Body of pancreas (tissue), 4 donors: ENCODE results near the gene CXorf65.

ENCODE experiments used
- POLR2A ChIP-seq, 3 donors: fragments of 450-650 bp; IDR thresholded peaks; one replicate each; pipeline ENCODE4 v1.6.1; 2016; ENCODE audit warnings: antibody characterized with exemption in 3 of 3, mild to moderate bottlenecking in 2 of 3
- TF ChIP-seq, protein P1 (sequence below), 7 experiments: fragments of 450-650 bp in 4 of 7; fragments of 200-600 bp in 3 of 7; sonication (generic) in 3 of 7; IDR thresholded peaks; one replicate each; pipeline ENCODE4 v1.5.1; 2016 to 2019; ENCODE audit warnings: antibody characterized with exemption in 7 of 7

DNA sequence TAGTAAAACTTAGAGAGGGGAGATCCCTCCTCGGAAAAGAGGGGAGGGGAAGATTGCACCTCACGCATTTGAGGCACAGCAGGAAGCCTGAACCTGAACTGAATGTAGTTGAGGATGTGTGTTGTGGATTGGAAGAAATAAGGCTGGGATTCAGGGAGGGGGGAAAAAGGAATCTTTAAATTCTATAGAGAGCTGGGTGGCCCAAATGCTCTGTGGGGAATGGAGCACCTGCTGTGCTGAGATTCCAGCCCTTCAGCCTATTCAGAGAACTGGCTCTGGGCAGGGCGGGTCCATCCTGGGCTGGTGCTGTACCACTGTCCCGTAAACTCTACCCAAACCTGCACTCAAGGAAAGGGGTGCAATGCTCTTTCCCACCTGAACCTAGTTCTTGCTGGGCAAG is 6.8 kb downstream of the CXorf65 start:
- TF ChIP-seq, protein P1, sequence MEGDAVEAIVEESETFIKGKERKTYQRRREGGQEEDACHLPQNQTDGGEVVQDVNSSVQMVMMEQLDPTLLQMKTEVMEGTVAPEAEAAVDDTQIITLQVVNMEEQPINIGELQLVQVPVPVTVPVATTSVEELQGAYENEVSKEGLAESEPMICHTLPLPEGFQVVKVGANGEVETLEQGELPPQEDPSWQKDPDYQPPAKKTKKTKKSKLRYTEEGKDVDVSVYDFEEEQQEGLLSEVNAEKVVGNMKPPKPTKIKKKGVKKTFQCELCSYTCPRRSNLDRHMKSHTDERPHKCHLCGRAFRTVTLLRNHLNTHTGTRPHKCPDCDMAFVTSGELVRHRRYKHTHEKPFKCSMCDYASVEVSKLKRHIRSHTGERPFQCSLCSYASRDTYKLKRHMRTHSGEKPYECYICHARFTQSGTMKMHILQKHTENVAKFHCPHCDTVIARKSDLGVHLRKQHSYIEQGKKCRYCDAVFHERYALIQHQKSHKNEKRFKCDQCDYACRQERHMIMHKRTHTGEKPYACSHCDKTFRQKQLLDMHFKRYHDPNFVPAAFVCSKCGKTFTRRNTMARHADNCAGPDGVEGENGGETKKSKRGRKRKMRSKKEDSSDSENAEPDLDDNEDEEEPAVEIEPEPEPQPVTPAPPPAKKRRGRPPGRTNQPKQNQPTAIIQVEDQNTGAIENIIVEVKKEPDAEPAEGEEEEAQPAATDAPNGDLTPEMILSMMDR (IDR thresholded peaks at IDR 0.05) = no peak
- TF ChIP-seq POLR2A (IDR thresholded peaks at IDR 0.05) = no peak
